WTC11 (cell line): ENCODE data around the gene ENTR1. TPM values are rescaled to one million over a fixed set of nuclear protein-coding genes. Genes with fewer than 3 reads are reported as not detected.

Source experiments
- ATAC-seq: fragments of 200-7000 bp; cut with Tn5 transposase; 2 replicates; pipeline ENCODE4 v1.10.0; 2021; ENCODE audit warnings: mild to moderate bottlenecking, moderate library complexity
- CTCF ChIA-PET: fragments of 300-600 bp; sonication (Branson Sonifier 250); formaldehyde crosslinking; loops from one replicate; lab custom pipeline; 2021; ENCODE audit warnings: antibody characterized with exemption; lab: Charles Lee
- POLR2A ChIA-PET: fragments of 350-600 bp; sonication (Branson Sonifier 250); formaldehyde crosslinking; loops from one replicate; lab custom pipeline; 2021; ENCODE audit warnings: antibody characterized with exemption; lab: Charles Lee
- DNase-seq: peaks from one replicate; pipeline ENCODE4 v3.0.0; 2021; ENCODE audit warnings: low spot score
- H3K27ac Mint-ChIP-seq: 2 replicates; pipeline ENCODE4 v1.8.0; 2021; ENCODE audit warnings: mixed read lengths
- H3K27me3 Mint-ChIP-seq: 2 replicates; pipeline ENCODE4 v1.8.0; 2021; ENCODE audit warnings: low read depth, mild to moderate bottlenecking, moderate library complexity, mixed read lengths
- H3K36me3 Mint-ChIP-seq: 2 replicates; pipeline ENCODE4 v1.8.0; 2021; ENCODE audit warnings: mixed read lengths
- H3K4me1 Mint-ChIP-seq: 2 replicates; pipeline ENCODE4 v1.8.0; 2022; ENCODE audit warnings: mixed read lengths
- H3K4me3 Mint-ChIP-seq: 2 replicates; pipeline ENCODE4 v1.8.0; 2021; ENCODE audit warnings: mild to moderate bottlenecking, moderate library complexity, mixed read lengths
- H3K9me3 Mint-ChIP-seq: 2 replicates; pipeline ENCODE4 v1.8.0; 2021; ENCODE audit warnings: mixed read lengths
- ELF4 ChIP-seq: sonication (generic); formaldehyde crosslinking; IDR thresholded peaks from 2 replicates; pipeline ENCODE4 v1.8.1; 2022; ENCODE audit warnings: low read depth, mild to moderate bottlenecking, moderate library complexity, missing genetic modification reagents
- ESRRA ChIP-seq: sonication (generic); formaldehyde crosslinking; IDR thresholded peaks from 2 replicates; pipeline ENCODE4 v1.8.1; 2022; ENCODE audit warnings: mild to moderate bottlenecking, missing genetic modification reagents, borderline replicate concordance
- ETV6 ChIP-seq: sonication (generic); formaldehyde crosslinking; IDR thresholded peaks from 2 replicates; pipeline ENCODE4 v1.8.1; 2022; ENCODE audit warnings: mild to moderate bottlenecking, missing genetic modification reagents
- FOXK1 ChIP-seq: sonication (generic); formaldehyde crosslinking; IDR thresholded peaks from 2 replicates; pipeline ENCODE4 v1.8.0; 2022; ENCODE audit warnings: mild to moderate bottlenecking, moderate library complexity, missing genetic modification reagents
- GTF2I ChIP-seq: fragments of 250-450 bp; sonication (Bioruptor Pico); conservative IDR thresholded peaks from 2 replicates; pipeline ENCODE4 v1.4.0; 2021; ENCODE audit warnings: mild to moderate bottlenecking
- JAZF1 ChIP-seq: fragments of 250-450 bp; sonication (Bioruptor Pico); IDR thresholded peaks from 2 replicates; pipeline ENCODE4 v1.9.0; 2021; ENCODE audit warnings: moderate library complexity, mild to moderate bottlenecking, inconsistent platforms
- KAT7 ChIP-seq: sonication (generic); formaldehyde crosslinking; IDR thresholded peaks from 2 replicates; pipeline ENCODE4 v1.8.1; 2023; ENCODE audit warnings: missing genetic modification reagents, mild to moderate bottlenecking, borderline replicate concordance
- NR1H2 ChIP-seq: sonication (generic); formaldehyde crosslinking; IDR thresholded peaks from 2 replicates; pipeline ENCODE4 v1.9.0; 2021; ENCODE audit warnings: mild to moderate bottlenecking, moderate library complexity, missing genetic modification reagents
- NR2C2 ChIP-seq: sonication (generic); formaldehyde crosslinking; IDR thresholded peaks from 2 replicates; pipeline ENCODE4 v1.8.0; 2022; ENCODE audit warnings: mild to moderate bottlenecking, missing genetic modification reagents
- ZNF121 ChIP-seq: sonication (generic); formaldehyde crosslinking; IDR thresholded peaks from 2 replicates; pipeline ENCODE4 v1.8.0; 2023; ENCODE audit warnings: missing genetic modification reagents
- ZNF138 ChIP-seq: sonication (generic); formaldehyde crosslinking; conservative IDR thresholded peaks from 2 replicates; pipeline ENCODE4 v1.8.1; 2022; ENCODE audit warnings: mild to moderate bottlenecking, moderate library complexity, missing genetic modification reagents
- ZNF263 ChIP-seq: sonication (generic); formaldehyde crosslinking; IDR thresholded peaks from 2 replicates; pipeline ENCODE4 v1.8.1; 2022; ENCODE audit warnings: low read depth, mild to moderate bottlenecking, moderate library complexity, missing genetic modification reagents
- ZNF317 ChIP-seq: sonication (generic); formaldehyde crosslinking; IDR thresholded peaks from 2 replicates; pipeline ENCODE4 v1.8.1; 2023; ENCODE audit warnings: low read depth, mild to moderate bottlenecking, moderate library complexity, missing genetic modification reagents, borderline replicate concordance
- ZNF396 ChIP-seq: fragments of 250-450 bp; sonication (Bioruptor Pico); IDR thresholded peaks from 2 replicates; pipeline ENCODE4 v1.8.0; 2021; ENCODE audit warnings: mild to moderate bottlenecking, moderate library complexity, borderline replicate concordance
- ZNF423 ChIP-seq: fragments of 250-450 bp; sonication (Bioruptor Pico); IDR thresholded peaks from 2 replicates; pipeline ENCODE4 v2.1.2; 2022; ENCODE audit warnings: mild to moderate bottlenecking, moderate library complexity
- total RNA-seq: library from RNA; stranded (reverse); gene quantifications from 3 replicates; pipeline ENCODE4 v1.2.3, GENCODE V29; 2021
- TF ChIP-seq, protein P1 (sequence below): fragments of 250-450 bp; sonication (Bioruptor Pico); IDR thresholded peaks from 2 replicates; pipeline ENCODE4 v1.9.0; 2021; ENCODE audit warnings: mild to moderate bottlenecking, borderline replicate concordance
- TF ChIP-seq, protein P2 (sequence below): sonication (generic); formaldehyde crosslinking; IDR thresholded peaks from 2 replicates; pipeline ENCODE4 v1.8.1; 2023; ENCODE audit warnings: mild to moderate bottlenecking, missing genetic modification reagents, moderate library complexity
- TF ChIP-seq, protein P3 (sequence below): sonication (generic); formaldehyde crosslinking; IDR thresholded peaks from 2 replicates; pipeline ENCODE4 v1.8.0; 2022; ENCODE audit warnings: mild to moderate bottlenecking, missing genetic modification reagents
- TF ChIP-seq, protein P4 (sequence below): sonication (generic); formaldehyde crosslinking; IDR thresholded peaks from 2 replicates; pipeline ENCODE4 v1.8.1; 2022; ENCODE audit warnings: mild to moderate bottlenecking, moderate library complexity, missing genetic modification reagents
- TF ChIP-seq, protein P5 (sequence below): sonication (generic); formaldehyde crosslinking; IDR thresholded peaks from 2 replicates; pipeline ENCODE4 v1.8.0; 2023; ENCODE audit warnings: missing genetic modification reagents
- TF ChIP-seq, protein P6 (sequence below): fragments of 250-450 bp; sonication (Bioruptor Pico); IDR thresholded peaks from 2 replicates; pipeline ENCODE4 v1.9.0; 2021; ENCODE audit warnings: mild to moderate bottlenecking
- TF ChIP-seq, protein P7 (sequence below): sonication (generic); formaldehyde crosslinking; IDR thresholded peaks from 2 replicates; pipeline ENCODE4 v1.8.0; 2023; ENCODE audit warnings: mild to moderate bottlenecking, missing genetic modification reagents
- TF ChIP-seq, protein P8 (sequence below): fragments of 250-450 bp; sonication (Bioruptor Pico); IDR thresholded peaks from 2 replicates; pipeline ENCODE4 v1.8.0; 2021; ENCODE audit warnings: mild to moderate bottlenecking

Gene ENTR1
- total RNA-seq, 1 experiment from 2014 or later = 140 TPM

DNA sequence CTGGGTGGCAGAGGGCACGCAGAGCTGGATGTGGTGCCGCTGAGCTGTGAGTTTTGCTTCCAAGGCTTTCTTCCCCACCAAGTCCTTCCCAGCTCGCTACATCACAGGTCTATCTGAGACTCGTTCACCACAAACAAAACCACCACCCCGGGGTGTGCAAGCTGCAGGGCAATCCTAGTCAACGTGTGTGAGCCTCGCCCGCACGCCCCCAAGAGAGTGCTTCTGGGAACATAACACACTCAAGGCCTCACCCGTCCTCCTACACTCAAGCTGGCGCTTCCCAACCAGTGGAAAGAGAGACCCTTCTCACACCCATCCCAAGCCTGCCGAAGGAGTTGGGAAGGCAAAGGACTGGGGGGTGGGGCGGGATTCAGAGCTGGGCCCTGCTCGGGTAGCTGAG, 21.0 kb downstream of the ENTR1 start:
- H3K36me3 Mint-ChIP-seq = peaks cover 53% of the 10 kb centered on the region
- no peaks in the 10 kb centered on the region for H3K9me3 Mint-ChIP-seq
- CTCF ChIA-PET = interaction anchor here (0.7 to 1.5 kb wide), 3 partner anchors 14 to 50 kb away, joined by 3 to 7 read pairs (median 4); no protein-coding TSS in a partner anchor
- H3K4me1 Mint-ChIP-seq = no peaks in the 10 kb centered on the region
- ATAC-seq (no peak), DNase-seq (no peak)
- no peaks in the 10 kb centered on the region for H3K27me3 Mint-ChIP-seq
- POLR2A ChIA-PET = no interaction called here
- no peak overlapping the region for H3K27ac Mint-ChIP-seq
- TF ChIP-seq, protein P1, sequence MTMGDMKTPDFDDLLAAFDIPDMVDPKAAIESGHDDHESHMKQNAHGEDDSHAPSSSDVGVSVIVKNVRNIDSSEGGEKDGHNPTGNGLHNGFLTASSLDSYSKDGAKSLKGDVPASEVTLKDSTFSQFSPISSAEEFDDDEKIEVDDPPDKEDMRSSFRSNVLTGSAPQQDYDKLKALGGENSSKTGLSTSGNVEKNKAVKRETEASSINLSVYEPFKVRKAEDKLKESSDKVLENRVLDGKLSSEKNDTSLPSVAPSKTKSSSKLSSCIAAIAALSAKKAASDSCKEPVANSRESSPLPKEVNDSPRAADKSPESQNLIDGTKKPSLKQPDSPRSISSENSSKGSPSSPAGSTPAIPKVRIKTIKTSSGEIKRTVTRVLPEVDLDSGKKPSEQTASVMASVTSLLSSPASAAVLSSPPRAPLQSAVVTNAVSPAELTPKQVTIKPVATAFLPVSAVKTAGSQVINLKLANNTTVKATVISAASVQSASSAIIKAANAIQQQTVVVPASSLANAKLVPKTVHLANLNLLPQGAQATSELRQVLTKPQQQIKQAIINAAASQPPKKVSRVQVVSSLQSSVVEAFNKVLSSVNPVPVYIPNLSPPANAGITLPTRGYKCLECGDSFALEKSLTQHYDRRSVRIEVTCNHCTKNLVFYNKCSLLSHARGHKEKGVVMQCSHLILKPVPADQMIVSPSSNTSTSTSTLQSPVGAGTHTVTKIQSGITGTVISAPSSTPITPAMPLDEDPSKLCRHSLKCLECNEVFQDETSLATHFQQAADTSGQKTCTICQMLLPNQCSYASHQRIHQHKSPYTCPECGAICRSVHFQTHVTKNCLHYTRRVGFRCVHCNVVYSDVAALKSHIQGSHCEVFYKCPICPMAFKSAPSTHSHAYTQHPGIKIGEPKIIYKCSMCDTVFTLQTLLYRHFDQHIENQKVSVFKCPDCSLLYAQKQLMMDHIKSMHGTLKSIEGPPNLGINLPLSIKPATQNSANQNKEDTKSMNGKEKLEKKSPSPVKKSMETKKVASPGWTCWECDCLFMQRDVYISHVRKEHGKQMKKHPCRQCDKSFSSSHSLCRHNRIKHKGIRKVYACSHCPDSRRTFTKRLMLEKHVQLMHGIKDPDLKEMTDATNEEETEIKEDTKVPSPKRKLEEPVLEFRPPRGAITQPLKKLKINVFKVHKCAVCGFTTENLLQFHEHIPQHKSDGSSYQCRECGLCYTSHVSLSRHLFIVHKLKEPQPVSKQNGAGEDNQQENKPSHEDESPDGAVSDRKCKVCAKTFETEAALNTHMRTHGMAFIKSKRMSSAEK (CRISPR knock-in tag) = no peak
- TF ChIP-seq, protein P2, sequence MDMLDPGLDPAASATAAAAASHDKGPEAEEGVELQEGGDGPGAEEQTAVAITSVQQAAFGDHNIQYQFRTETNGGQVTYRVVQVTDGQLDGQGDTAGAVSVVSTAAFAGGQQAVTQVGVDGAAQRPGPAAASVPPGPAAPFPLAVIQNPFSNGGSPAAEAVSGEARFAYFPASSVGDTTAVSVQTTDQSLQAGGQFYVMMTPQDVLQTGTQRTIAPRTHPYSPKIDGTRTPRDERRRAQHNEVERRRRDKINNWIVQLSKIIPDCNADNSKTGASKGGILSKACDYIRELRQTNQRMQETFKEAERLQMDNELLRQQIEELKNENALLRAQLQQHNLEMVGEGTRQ (CRISPR knock-in tag) = no peak
- no peak for TF ChIP-seq ESRRA (CRISPR knock-in tag)
- TF ChIP-seq, protein P3, sequence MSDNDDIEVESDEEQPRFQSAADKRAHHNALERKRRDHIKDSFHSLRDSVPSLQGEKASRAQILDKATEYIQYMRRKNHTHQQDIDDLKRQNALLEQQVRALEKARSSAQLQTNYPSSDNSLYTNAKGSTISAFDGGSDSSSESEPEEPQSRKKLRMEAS (CRISPR knock-in tag) = no peak
- no peak for TF ChIP-seq ZNF138
- TF ChIP-seq, protein P4, sequence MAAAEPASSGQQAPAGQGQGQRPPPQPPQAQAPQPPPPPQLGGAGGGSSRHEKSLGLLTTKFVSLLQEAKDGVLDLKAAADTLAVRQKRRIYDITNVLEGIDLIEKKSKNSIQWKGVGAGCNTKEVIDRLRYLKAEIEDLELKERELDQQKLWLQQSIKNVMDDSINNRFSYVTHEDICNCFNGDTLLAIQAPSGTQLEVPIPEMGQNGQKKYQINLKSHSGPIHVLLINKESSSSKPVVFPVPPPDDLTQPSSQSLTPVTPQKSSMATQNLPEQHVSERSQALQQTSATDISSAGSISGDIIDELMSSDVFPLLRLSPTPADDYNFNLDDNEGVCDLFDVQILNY (CRISPR knock-in tag) = no peak
- TF ChIP-seq ELF4 (CRISPR knock-in tag) = no peak
- no peak for TF ChIP-seq FOXK1 (CRISPR knock-in tag)
- TF ChIP-seq ZNF423 (CRISPR knock-in tag) = no peak
- no peak for TF ChIP-seq ZNF396 (CRISPR knock-in tag)
- TF ChIP-seq, protein P5, sequence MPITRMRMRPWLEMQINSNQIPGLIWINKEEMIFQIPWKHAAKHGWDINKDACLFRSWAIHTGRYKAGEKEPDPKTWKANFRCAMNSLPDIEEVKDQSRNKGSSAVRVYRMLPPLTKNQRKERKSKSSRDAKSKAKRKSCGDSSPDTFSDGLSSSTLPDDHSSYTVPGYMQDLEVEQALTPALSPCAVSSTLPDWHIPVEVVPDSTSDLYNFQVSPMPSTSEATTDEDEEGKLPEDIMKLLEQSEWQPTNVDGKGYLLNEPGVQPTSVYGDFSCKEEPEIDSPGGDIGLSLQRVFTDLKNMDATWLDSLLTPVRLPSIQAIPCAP (CRISPR knock-in tag) = no peak
- H3K4me3 Mint-ChIP-seq = no peak overlapping the region

DNA sequence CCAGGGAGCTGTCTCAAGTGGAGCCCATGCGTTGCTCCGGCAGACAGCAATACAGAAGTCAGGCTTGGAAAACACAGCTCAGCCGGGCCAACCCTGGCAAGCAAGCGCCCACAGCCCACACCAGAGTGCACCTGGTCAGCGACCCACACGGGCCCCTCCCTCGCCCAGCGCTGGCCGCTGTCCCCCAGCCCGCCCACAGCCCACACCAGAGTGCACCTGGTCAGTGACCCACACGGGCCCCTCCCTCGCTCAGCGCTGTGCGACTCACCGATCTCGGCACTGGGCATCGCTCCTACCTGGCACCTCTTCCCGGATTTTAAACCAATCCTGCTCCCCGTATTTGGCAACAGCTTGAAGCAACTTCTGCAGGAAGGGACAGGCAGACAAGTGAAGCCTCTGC, 23.2 kb downstream of the ENTR1 start:
- ChIA-PET POLR2A (no interaction called here), CTCF (interaction anchor here (1.6 kb wide), 1 partner anchor 13 kb away, joined by 4 read pairs; no protein-coding TSS in a partner anchor)
- Mint-ChIP-seq H3K9me3 (no peaks in the 10 kb centered on the region), H3K27ac (no peak overlapping the region), H3K4me3 (no peak overlapping the region), H3K36me3 (peaks cover 51% of the 10 kb centered on the region), H3K27me3 (no peaks in the 10 kb centered on the region), H3K4me1 (no peaks in the 10 kb centered on the region)
- DNase-seq (no peak), ATAC-seq (no peak)
- TF ChIP-seq ZNF263 (CRISPR knock-in tag) = no peak
- no peak for TF ChIP-seq ZNF121 (CRISPR knock-in tag)
- TF ChIP-seq, protein P5 (CRISPR knock-in tag) = no peak
- TF ChIP-seq NR2C2 (CRISPR knock-in tag) = no peak
- no peak for TF ChIP-seq ZNF396 (CRISPR knock-in tag)
- TF ChIP-seq, protein P6, sequence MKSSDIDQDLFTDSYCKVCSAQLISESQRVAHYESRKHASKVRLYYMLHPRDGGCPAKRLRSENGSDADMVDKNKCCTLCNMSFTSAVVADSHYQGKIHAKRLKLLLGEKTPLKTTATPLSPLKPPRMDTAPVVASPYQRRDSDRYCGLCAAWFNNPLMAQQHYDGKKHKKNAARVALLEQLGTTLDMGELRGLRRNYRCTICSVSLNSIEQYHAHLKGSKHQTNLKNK (CRISPR knock-in tag) = no peak
- TF ChIP-seq ZNF317 (CRISPR knock-in tag) = no peak
- no peak for TF ChIP-seq KAT7
- TF ChIP-seq JAZF1 (CRISPR knock-in tag) = no peak
- TF ChIP-seq, protein P7, sequence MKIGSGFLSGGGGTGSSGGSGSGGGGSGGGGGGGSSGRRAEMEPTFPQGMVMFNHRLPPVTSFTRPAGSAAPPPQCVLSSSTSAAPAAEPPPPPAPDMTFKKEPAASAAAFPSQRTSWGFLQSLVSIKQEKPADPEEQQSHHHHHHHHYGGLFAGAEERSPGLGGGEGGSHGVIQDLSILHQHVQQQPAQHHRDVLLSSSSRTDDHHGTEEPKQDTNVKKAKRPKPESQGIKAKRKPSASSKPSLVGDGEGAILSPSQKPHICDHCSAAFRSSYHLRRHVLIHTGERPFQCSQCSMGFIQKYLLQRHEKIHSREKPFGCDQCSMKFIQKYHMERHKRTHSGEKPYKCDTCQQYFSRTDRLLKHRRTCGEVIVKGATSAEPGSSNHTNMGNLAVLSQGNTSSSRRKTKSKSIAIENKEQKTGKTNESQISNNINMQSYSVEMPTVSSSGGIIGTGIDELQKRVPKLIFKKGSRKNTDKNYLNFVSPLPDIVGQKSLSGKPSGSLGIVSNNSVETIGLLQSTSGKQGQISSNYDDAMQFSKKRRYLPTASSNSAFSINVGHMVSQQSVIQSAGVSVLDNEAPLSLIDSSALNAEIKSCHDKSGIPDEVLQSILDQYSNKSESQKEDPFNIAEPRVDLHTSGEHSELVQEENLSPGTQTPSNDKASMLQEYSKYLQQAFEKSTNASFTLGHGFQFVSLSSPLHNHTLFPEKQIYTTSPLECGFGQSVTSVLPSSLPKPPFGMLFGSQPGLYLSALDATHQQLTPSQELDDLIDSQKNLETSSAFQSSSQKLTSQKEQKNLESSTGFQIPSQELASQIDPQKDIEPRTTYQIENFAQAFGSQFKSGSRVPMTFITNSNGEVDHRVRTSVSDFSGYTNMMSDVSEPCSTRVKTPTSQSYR (CRISPR knock-in tag) = no peak
- no peak for TF ChIP-seq GTF2I (CRISPR knock-in tag)
- TF ChIP-seq, protein P8, sequence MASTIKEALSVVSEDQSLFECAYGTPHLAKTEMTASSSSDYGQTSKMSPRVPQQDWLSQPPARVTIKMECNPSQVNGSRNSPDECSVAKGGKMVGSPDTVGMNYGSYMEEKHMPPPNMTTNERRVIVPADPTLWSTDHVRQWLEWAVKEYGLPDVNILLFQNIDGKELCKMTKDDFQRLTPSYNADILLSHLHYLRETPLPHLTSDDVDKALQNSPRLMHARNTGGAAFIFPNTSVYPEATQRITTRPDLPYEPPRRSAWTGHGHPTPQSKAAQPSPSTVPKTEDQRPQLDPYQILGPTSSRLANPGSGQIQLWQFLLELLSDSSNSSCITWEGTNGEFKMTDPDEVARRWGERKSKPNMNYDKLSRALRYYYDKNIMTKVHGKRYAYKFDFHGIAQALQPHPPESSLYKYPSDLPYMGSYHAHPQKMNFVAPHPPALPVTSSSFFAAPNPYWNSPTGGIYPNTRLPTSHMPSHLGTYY (CRISPR knock-in tag) = no peak
- TF ChIP-seq NR1H2 (CRISPR knock-in tag) = no peak
- no peak for TF ChIP-seq ZNF138
- no peak for TF ChIP-seq ETV6 (CRISPR knock-in tag)
